ENCODE results near the gene MYT1.
"Not testable (repeated sequence)": the region's sequence is repeated elsewhere in the genome, so short reads cannot be mapped to it uniquely, and the experiment has no call there.

The MYT1 gene

DNA sequence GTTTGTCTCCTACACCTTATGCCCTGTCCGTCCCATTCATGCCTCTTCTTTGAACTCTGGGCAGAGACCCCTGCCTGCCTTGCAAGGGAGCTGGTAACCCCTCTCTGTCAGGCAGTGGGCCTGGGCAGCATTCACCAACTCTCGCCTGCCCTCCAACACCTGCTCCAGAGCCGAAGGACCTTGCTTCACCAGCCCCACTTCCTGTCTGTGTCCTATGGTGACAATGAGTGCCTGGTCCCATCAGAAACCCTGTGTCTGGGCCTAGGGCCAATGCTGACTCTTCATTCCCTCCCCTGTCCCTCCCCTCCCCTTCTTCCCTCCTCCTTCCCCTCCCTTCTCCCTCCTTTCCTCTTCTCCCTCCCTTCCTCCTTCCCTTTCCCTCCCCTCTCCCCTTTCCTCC, 68.5 kb downstream of the MYT1 start:
- DNase-seq (ENCODE audit: low spot score): no peak

- no peak for DNase-seq (ENCODE audit: low spot score)
Observed at GRCh38 chr20:64233725-64234124, 69.5 kb downstream of the MYT1 start.

- DNase-seq (ENCODE audit: low spot score): no peak
Observed at GRCh38 chr20:64234291-64234791, 70.1 kb downstream of the MYT1 start.

DNA sequence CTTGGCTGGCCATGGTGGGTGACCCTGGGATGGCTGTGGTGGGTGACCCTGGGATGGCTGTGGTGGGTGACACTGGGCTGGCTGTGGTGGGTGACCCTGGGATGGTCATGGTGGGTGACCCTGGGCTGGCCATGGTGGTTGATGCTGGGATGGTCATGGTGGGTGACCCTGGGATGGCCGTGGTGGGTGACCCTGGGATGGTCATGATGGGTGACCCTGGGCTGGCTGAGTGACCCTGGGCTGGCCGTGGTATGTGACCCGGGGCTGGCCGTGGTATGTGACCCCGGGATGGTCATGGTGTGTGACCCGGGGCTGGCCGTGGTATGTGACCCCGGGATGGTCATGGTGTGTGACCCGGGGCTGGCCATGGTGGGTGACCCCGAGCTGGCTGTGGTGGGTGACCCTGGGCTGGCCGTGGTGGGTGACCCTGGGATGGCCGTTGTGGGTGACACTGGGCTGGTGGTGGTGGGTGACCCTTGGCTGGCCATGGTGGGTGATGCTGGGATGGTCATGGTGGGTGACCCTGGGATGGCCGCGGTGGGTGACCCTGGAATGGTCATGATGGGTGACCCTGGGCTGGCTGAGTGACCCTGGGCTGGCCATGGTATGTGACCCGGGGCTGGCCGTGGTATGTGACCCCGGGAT, 70.8 kb downstream of the MYT1 start:
- not testable (repeated sequence) for DNase-seq (ENCODE audit: low spot score)

GRCh38 chr20:64236137-64237088, 72.2 kb downstream of the MYT1 start:
- DNase-seq (ENCODE audit: low spot score): no peak

DNA sequence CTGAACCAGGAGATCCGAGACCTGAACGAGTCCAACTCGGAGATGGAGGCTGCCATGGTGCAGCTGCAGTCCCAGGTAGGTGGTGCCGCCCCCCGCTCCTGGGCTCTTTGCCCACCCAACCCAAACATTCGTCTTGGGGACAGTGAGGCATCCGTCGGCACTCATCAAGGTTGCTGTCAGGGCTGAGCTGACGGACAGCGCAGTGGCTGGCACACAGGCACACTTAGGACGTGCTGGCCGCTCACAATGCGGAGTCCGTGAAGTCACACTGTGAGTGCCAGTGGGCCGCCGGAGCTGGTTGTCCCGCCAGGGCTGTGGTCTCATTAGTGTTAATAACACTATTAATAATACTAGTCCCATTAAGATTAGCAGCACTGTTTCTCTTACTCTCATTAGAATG, 73.1 kb downstream of the MYT1 start:
- no peak for DNase-seq (ENCODE audit: low spot score)

GRCh38 chr20:64238115-64238825, 74.0 kb downstream of the MYT1 start:
- no peak for DNase-seq (ENCODE audit: low spot score)

GRCh38 chr20:64238851-64239387, 74.7 kb downstream of the MYT1 start:
- no peak for DNase-seq (ENCODE audit: low spot score)

DNA sequence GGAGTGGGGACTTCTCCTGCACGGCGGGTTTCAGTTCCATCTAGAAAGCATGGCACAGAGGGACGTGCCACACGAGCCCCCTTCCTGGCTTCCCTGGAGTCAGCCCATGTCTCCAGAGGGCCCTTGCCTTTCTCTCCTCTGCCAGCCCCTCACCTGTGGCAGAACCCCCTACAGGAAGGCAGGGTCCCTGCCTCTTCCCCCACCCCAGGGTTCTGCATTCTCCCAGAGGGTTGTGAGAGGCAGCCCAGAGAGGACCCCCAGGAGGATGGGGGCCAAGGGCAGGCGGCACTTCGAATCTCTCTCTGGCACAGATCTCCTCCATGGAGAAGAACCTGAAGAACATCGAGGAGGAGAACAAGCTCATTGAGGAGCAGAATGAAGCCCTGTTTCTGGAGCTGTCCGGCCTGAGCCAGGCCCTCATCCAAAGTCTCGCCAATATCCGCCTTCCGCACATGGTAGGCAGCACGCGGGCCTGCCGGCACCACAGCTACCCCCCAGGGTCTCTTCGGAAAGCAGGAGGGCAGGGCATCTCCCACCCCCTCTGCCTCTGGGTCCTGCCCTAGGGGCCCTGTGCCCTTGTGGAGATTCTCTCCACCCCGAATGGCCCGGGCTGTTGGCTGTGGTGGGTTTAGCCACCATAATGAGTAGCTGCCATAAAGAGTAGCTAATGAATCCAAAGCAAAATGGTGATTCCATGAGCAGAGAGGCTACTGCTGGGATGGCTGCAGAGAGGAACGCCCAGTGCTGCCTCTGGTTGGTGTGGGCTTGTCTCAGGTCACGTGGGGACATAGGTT, 75.4 kb downstream of the MYT1 start:
- DNase-seq (ENCODE audit: low spot score): no peak

- DNase-seq (ENCODE audit: low spot score): no peak
Observed at GRCh38 chr20:64240243-64241015, 76.2 kb downstream of the MYT1 start.

DNA sequence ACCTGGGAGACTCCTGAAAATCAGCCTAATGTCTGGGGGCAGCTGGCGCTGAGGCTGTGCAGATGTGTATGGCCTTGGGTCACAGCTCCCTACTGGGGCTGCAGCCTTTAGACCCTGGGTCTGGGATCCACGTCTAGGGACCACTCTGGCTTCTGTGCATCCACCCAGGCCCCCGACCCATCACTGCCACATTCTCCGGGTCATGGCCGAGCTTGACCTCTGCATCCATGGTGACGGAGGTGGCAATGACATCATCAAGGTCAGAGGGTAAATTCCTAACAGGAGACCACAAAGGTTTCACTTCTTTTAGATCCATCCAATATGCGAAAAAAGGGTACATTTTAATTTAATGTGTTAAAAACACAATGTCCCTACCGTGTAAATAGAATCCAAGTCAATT, 76.8 kb downstream of the MYT1 start:
- no peak for DNase-seq (ENCODE audit: low spot score)

GRCh38 chr20:64242003-64242796, 77.9 kb downstream of the MYT1 start:
- DNase-seq (ENCODE audit: low spot score): no peak

- DNase-seq (ENCODE audit: low spot score): no peak
Observed at GRCh38 chr20:64242797-64243475, 78.7 kb downstream of the MYT1 start.

DNA sequence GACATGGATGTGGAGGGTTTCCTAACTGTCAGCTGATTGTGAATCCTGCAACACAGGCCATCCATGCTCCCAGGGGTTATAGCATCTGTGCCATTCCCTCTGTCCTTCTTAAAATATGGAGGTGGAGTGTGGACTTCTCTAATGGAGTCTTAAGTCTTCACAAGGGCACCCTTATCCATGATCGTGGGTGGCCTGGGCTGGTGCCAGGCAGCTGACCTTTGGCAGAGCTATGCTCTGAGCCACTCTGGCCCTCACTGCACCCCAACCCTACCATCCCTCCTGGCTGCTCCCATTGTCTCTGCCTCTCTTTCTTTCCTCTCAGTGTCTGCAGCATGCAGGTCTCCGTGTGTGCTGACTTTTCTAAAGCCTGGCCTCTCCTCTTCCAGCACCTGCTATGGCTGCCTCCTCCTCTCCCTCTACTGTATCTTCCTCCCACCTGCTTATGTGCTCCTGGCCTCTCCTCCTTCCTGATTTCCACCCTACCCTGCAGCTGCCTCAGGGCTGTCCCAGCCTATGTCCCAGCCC, 80.1 kb downstream of the MYT1 start:
- no peak for DNase-seq (ENCODE audit: low spot score)

- DNase-seq (ENCODE audit: low spot score): no peak
Observed at GRCh38 chr20:64244870-64245603, 80.8 kb downstream of the MYT1 start.

DNA sequence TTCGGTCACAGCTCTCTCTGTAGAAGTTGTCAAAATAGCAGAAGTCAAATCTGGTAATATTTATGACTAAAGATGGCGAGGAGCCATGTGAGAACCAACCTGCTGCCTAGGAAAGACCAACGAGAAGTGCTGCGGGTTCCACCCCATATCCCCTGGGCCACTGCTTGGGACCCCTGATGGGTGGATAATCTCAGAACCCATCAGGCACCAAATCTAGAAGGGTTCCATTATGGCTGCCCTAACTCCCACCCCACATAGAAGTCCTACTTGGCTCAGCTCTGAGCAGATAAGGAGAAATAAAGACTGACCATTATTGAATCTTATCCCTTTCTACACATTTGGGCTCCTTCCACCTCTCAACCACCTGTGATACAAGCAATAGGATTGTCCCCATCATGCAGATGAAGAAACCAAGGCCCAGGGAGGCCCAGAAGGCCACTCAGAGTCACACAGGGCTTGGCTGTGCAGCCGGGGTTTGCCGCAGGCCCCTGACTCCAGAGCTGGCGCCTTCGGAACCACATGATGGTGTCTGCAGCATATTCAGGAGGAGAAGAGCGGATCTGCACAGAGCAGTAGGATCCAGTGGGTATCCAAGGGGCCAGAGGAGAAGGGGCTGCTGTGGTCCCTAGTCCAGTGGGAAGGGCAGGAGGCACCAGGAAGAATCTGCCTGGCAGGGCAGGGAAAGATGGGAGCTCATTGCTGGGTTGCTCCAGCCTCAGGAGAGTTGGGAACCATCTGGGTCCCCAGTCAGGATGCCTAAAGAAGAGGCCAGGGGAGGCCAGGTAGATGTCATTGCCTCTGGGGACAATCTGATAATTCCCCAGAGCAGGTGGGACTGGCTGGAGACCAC, 81.7 kb downstream of the MYT1 start:
- no peak for DNase-seq (ENCODE audit: low spot score)

GRCh38 chr20:64246616-64247306, 82.5 kb downstream of the MYT1 start:
- no peak for DNase-seq (ENCODE audit: low spot score)
